Daoy (cell line): ENCODE results near the gene NUAK1. TPM values are rescaled to one million over a fixed set of nuclear protein-coding genes. Genes with fewer than 3 reads are reported as not detected.
A peak's percentile ranks its signal among the peaks of the same experiment; 100 is the strongest.

Experiments used
- DNase-seq: peaks from one replicate; pipeline ENCODE4 v3.0.0-alpha.2; 2015; ENCODE audit warnings: low read depth
- total RNA-seq: library from RNA; depleted of rRNA; stranded (reverse); fragments of >200 nt; shearing (Covaris generic); gene quantifications from 2 replicates; pipeline ENCODE4 v1.2.3, GENCODE V29; 2014

NUAK1 gene
- total RNA-seq, 1 experiment from 2014 or later: 31.3 TPM

DNA sequence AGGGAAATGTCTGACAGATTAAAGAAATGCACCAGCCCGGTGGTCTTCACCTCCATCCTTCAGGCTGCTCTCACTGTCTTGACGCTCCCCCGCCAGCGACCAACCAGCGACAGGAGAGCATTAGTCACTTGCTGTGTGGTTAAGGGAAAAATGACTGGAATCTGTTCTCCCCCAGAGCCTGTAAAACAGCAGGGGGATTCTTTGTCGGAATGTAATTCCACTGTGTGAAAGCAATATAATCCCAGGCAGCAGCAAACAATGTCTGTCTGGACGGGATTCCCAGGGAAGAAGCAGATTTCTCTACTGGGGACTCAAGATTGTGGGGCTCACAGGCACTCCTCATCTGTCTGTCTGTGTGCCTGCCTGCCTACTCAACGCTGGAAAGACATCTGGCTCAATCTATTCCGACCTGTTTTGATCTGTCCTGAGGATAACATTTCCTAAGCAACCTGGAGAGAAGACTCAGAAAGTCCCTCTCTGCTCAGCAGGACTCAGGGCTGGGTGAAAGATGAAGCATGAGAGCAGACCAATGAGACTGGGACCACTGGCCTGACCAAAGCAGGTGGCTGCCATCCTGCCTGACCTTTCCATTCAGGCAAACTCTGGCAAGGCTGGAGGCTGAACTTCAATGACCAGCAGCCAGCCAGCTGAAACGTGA, 54.6 kb downstream of the NUAK1 start:
- peak; percentile 96 for DNase-seq

GRCh38 chr12:106082216-106083175, 56.3 kb downstream of the NUAK1 start:
- no peak for DNase-seq

- no peak for DNase-seq
Measured at GRCh38 chr12:106081606-106082005, 57.1 kb downstream of the NUAK1 start.

DNA sequence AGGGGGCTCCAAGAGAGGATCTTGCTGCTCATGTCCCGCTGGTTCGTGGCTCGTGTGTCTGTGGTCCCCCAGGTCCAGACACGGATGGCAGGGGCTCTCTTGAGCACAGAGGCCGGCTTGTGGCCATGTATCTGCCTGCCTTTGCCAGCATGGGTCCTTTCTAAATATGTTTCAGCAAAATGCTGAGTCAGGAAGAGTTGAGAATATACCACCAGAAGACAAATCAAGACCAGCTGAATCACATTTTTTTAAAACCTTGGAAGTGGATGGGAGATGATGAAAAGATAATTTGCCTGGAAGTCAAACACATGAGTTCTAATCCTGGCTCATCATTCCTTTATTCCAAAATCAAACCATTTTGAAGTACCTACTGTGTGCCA, 58.0 kb downstream of the NUAK1 start:
- no peak for DNase-seq

DNA sequence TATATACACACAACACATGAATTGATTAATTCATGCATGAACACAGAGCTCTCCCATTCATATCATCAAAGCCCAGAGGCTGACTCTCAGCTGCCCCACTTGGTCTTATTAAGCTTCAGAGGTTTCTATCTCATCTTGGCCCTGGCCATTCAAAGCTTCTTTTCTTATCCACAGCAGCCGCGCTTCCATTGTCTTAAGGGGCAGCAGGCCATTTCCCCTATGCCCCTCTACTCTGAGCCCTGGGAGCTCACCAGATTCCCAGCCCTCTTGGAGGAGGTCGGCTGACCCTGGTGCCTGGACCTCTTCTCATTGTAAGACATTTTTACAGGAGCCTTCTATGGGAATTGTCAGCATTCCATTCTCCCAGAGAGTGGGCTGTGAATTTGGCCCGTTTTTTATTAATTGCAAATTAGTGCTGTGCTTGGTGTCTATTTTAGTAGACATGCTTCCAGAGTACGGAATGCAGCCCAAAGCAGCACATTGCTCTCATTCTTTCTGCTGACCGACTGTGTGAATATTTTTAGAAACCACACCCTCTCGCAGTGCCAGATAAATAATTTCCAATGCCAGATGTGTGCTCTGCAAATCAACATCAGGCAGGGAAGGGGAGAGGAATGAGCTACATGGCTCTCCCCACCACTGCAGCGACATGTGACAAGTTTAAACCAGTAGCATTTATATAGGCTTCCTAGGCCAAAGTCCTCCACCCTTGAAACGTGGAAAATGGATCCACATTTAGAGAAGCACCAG, 58.5 kb downstream of the NUAK1 start:
- peak; percentile 28 for DNase-seq

DNA sequence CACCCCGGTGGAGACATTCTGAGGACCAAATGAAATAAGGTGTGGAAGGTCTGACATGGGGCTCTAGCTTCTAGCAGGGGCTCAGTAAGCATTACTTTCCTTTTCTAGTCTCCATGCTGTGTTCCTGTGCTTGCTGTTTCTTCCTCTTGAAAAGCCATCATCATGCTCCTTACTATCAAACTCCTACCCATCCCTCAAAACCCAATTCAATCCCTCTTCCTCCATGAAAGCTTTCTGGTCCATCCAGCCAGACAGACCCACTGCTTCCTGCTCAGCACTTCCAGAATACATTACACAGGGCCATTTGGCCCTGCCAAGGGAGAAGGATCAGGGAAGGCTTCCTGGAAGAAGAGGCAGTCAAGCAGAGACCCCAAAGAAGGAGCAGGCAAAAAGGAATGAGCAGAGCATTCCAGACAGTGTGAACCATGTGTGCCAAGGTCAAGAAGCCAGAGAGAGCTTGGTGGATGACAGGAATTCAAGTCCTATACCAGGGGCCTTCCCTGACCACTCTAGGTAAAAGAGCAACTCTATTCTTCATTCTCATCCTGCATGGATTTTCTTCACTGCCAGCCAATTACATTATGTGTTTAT, 59.5 kb downstream of the NUAK1 start:
- no peak for DNase-seq

GRCh38 chr12:106078358-106079010, 60.3 kb downstream of the NUAK1 start:
- DNase-seq: peak; percentile 97

DNA sequence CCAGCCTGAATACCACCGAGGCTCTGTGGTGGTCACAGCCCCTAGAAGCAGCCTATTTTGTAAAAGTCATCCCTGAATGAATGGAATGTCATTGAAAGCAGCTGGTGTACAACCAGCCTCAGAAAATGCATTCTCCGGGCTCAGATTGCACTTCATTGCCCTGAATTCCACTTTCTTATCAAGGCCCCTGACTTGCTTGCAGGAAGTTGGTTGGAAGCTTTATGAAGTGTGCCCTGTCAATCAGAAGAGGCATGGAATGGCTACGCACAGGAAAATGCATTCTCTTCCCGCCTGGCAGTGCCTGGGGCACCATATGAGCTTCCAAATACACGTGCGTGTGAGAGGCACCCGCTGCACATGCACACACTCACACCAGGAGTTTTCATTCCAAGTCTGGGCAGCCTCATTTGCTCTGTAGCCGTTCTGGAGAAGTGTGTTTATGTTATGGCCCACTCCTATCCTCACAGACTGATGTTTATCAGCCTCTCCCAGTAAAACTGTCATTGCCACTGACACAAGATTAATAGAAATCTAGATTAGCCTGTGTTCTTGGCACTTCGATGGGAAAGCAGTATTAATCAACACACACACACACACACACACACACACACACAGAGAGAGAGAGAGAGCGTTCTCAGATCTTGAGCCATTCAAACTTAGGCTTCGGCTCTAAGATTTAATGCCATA, 63.9 kb downstream of the NUAK1 start:
- DNase-seq: peak; percentile 77

GRCh38 chr12:106074361-106074705, 64.4 kb downstream of the NUAK1 start:
- no peak for DNase-seq

GRCh38 chr12:106073179-106073578, 65.6 kb downstream of the NUAK1 start:
- no peak for DNase-seq

- no peak for DNase-seq
Measured at GRCh38 chr12:106072751-106073150, 66.0 kb downstream of the NUAK1 start.

- DNase-seq: no peak
Measured at GRCh38 chr12:106071686-106072085, 67.1 kb downstream of the NUAK1 start.

GRCh38 chr12:106070611-106071010, 68.1 kb downstream of the NUAK1 start:
- no peak for DNase-seq

GRCh38 chr12:106070147-106070546, 68.6 kb downstream of the NUAK1 start:
- DNase-seq: no peak

- DNase-seq: no peak
Measured at GRCh38 chr12:106068296-106068695, 70.5 kb downstream of the NUAK1 start.

GRCh38 chr12:106067606-106068205, 71.0 kb downstream of the NUAK1 start:
- DNase-seq: no peak

GRCh38 chr12:106066726-106067325, 71.9 kb downstream of the NUAK1 start:
- no peak for DNase-seq

- no peak for DNase-seq
Measured at GRCh38 chr12:106066051-106066705, 72.6 kb downstream of the NUAK1 start.

DNA sequence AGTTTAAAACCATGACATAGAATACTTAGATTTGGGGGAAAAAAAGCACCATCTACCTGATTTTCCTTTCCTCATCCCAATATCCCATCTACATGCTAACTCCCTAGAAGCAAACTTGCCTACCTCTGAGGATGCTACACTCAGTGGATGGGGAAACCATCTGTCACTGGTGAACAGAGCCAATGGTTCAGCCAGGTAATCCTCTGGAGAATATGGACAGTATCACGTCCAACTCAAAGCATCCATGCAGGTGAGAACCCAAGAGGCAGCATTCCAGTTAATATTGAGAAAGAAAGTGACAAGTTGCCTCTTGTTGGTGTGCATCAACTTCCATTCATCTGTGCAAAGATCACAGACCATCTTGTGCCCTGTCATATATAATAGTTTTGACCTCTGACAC, 73.2 kb downstream of the NUAK1 start:
- DNase-seq: no peak

GRCh38 chr12:106064721-106065021, 74.1 kb downstream of the NUAK1 start:
- no peak for DNase-seq
